GM21367 (cell line): ENCODE results near the gene RAB3GAP2.
"Not testable (repeated sequence)": the region's sequence is repeated elsewhere in the genome, so short reads cannot be mapped to it uniquely, and the experiment has no call there.

ENCODE experiments used
- ATAC-seq: cut with Tn5 transposase; IDR thresholded peaks from one replicate; pipeline ENCODE4 v1.9.1; 2021; ENCODE audit not compliant: unreplicated experiment

The RAB3GAP2 gene, protein sequence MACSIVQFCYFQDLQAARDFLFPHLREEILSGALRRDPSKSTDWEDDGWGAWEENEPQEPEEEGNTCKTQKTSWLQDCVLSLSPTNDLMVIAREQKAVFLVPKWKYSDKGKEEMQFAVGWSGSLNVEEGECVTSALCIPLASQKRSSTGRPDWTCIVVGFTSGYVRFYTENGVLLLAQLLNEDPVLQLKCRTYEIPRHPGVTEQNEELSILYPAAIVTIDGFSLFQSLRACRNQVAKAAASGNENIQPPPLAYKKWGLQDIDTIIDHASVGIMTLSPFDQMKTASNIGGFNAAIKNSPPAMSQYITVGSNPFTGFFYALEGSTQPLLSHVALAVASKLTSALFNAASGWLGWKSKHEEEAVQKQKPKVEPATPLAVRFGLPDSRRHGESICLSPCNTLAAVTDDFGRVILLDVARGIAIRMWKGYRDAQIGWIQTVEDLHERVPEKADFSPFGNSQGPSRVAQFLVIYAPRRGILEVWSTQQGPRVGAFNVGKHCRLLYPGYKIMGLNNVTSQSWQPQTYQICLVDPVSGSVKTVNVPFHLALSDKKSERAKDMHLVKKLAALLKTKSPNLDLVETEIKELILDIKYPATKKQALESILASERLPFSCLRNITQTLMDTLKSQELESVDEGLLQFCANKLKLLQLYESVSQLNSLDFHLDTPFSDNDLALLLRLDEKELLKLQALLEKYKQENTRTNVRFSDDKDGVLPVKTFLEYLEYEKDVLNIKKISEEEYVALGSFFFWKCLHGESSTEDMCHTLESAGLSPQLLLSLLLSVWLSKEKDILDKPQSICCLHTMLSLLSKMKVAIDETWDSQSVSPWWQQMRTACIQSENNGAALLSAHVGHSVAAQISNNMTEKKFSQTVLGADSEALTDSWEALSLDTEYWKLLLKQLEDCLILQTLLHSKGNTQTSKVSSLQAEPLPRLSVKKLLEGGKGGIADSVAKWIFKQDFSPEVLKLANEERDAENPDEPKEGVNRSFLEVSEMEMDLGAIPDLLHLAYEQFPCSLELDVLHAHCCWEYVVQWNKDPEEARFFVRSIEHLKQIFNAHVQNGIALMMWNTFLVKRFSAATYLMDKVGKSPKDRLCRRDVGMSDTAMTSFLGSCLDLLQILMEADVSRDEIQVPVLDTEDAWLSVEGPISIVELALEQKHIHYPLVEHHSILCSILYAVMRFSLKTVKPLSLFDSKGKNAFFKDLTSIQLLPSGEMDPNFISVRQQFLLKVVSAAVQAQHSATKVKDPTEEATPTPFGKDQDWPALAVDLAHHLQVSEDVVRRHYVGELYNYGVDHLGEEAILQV (N-terminal part only)

DNA sequence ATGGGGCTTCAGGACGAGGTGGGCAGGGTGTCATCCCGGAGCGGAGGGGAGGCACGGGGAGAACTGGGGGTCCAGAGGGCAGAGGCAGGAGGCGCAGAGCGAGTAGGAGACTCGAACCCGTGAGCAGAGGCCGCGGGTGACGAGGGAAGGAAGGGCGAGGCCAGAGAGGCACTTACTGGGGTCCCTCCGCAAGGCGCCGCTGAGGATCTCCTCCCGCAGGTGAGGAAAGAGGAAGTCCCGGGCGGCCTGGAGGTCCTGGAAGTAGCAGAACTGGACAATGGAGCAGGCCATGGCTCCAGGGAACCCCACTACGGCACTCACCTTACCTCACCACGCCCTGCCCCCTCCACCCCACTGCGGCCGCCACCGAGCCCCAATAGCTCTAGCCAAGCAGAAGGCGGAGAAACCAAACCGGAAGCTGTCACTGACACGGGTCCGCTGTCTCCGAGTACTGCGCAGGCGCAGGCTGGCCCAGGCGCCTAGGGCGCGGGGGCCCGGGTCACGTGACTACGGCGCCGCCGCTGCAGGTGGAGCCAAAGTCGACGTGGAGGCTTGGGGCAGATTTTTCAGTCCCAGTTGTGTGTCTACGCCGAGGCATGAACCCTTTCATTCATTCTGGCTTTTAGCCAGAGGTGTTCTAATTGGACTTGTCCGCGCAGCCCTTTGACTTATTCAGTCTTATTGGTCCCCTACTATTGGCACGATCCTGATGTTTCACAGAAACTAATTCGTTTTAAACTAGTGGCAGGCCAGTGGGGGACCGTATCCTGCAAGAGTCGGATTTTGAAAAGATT lies at the start of gene RAB3GAP2:
Gene RAB3GAP2 (minus strand): TSS at position 407 of the 794 bp plus-strand sequence. CDS start 116 bp downstream, at position 291.
- ATAC-seq = peak; percentile 97

DNA sequence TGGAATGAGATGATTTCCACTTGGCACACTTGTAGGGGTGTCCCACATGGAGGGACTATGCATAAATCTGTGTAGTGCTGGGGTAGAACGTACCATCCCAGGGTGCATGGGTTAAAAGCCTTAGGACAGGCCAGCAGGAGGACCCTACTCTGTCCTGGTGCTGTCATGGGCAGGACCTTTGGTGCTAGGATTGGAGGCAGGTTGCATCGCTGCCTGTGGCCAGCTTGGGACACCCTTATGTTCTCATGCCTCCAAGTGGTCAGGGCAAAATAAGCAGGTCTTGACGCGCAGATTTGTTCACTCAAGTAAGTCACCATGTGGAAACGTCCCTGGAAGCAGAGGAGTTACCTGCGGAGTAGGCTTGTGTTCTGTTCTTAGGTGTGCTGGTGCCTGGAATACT lies 49.5 kb upstream of the RAB3GAP2 start:
- ATAC-seq = no peak

DNA sequence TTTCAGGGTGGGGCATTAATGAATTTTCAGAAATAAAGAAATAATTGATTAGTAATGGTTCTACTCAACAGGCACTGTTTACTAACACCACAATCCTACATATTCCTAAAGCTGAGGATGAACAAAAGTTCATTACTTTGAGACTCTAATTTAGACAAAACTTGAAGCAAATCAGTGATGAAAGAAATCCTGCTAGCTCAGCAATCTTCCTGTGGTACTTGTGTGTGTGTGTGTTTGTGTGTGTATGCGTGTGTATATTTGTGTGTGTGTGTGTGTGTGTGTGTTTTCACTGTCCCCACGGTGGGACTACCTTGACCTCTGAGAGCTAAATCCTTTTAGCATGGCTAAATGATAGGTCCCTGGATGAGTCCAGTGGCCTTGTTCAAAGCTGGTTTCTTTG lies 48.5 kb upstream of the RAB3GAP2 start:
- ATAC-seq = no peak

DNA sequence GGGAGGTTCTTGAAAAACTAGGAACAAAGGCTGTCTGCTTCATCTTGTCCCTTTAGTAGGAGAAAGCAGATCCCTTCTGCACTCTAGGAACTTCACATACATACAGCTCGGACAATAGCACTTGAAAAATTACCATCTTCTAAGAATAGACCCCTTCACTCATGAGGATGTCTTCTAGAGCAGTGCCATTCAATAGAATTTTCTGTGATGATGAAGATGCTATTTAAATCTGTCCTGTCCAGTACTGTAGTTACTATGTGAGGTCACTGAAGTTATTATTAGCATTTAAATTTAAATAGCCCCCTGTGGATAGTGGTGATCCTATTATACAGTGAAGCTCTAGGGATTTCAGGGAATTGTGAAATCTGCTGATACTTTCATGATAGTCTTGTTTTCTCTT lies 46.4 kb upstream of the RAB3GAP2 start:
- no peak for ATAC-seq

DNA sequence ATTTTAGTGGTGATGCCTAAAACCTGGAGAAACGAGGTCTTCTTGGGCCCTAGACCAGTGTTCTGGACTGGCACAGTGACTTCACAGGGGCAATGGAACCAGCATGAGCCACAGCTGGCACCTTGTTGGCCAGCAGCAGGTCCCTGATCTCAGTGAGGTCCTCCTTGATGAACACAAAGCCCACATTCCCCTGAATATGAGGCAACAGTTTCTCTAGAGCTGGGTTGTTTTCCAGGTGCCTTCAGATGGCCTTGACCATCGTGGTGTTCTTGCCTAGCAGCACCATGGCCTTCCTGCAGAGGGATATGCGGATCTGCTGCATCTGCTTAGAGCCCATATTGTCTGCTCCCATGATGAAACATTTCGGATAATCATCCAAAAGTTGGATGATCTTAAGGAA lies 44.9 kb upstream of the RAB3GAP2 start:
- no peak for ATAC-seq

DNA sequence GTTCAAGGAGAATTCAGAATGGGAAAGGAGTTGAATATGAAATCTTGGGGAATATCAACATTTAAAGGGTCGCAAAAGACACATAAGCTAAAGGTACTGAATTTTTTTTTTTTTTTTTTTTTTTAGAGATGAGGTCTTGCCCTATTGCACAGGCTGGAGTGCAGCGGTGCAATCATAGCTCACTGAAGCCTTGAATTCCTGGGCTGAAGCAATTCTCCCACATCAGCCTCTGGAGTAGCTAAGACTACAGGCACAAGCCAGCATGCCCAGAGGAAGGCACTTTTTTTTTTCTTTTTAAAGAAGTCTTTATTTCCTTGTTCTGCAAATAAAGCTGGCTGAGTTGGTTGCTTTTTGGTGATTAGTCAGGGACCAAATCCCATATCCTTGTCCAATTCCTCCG lies 44.1 kb upstream of the RAB3GAP2 start:
- ATAC-seq = no peak

DNA sequence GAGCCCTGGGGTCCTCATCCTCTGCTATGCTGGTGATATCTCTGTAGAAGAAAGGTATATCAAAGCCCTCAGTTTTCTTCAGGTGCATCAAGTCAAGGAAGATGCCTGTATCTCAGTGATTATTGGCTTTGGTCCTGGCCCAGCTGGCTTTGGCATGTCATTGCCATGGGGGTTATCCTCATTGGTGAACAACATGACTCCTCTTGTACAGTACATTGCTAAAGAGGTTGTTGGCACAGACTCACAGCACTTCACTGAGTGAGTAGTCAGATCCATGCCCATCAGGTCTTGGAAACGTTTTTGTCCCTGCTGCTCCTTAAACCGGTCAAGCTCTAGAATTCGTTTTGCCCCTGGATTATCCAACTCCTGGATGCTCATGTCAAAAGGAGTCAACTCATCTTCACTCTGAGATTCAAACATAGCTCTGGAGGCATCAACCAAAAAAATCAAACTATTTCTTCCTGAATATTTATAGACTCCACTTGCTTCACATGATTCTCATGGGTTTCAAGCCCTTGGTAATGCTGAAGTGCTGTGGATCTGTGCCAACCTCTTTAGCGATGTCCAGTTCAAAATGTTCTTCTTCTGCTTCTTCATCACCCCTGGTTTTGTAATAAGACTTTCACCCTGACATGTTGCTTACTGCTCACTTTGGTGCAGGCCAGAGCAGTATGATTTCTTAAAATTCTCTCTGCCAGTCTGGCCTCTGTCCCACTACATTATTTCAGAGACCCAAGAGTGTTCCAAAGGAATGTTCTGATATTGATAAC lies 43.0 kb upstream of the RAB3GAP2 start:
- no peak for ATAC-seq

DNA sequence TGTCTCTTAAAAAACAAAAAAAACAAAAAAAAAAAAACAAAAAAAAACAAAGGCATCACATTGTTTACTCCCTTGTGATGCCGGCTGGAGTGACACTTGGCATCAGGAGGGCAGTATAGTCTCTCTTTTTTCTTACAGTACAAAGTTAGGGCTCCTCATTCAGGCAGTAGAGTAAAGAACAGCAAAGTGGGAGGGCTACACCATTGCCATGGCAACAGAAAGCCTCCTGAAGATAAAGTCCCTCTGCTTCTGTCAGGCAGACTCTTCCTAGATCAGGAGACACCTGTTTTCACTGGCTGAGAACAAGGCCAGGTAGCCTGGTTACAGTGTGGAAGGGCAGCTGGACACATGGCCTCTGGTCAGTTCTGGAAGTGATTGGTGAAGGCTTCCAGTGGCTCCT lies 41.3 kb upstream of the RAB3GAP2 start:
- no peak for ATAC-seq

DNA sequence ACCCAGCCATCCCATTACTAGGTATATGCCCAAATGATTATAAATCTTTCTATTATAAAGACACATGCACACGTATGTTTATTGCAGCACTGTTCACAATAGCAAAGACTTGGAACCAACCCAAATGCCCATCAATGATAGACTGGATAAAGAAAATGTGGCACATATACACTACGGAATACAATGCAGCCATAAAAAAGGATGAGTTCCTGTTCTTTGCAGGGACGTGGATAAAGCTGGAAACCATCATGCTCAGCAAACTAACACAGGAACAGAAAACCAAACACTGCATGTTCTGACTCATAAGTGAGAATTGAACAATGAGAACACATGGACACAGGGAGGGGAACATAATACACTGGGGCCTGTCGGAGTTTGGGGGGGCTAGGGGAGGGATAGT lies 37.9 kb upstream of the RAB3GAP2 start:
- not testable (repeated sequence) for ATAC-seq

DNA sequence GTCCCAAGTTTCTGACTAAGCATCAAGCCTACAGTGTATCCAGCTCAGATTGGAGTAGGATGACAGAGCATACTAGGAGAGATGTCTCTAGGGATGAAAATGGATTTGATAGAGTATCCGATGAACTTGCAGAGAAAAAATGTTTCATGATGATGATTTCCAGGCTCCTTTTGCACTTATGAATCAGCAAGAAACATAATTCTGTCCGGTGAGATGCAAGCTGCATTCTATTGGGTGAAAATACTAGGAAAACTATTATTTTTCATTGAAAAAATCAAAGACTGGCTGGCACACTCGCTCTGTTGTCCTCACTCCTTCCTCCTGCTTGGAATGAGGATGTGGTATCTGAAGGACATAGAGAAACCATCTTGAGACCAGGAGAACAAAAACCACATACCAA lies 35.4 kb upstream of the RAB3GAP2 start:
- no peak for ATAC-seq

DNA sequence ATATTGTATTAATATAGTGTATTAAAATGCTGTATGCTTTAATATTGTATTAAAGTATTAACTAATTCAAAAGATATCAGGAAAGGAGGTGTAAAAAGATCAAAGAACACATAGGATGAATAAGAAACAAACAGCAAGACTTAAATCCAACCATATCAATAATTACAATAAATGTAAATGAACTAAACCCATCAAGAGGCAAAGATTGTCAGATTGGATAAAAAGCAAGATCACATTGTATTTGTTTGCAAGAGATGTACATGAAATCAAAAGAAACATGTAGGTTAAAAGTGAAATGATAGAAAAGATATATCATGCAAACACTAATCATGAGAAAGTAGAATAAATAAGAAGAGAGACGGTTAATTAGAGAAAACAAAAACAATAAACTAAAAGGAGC lies 34.1 kb upstream of the RAB3GAP2 start:
- no peak for ATAC-seq

DNA sequence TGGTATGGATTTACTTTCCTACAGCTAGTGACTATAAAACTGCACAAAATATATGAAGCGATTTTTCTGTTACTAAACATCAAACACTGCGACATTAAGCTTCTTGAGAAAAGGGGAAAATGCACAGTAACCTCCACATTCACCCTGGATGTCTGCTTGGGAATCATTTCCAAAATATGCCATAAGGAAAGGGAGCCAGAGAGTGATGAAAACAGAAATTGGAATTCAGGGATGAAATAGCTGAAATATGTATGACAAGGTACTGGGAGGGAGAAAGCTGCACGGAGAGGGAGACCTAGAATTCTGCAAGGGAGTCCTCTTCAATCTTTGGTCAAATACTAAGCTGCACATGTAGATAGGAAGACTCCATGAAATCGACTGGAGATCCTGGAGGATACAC lies 31.6 kb upstream of the RAB3GAP2 start:
- ATAC-seq = no peak

DNA sequence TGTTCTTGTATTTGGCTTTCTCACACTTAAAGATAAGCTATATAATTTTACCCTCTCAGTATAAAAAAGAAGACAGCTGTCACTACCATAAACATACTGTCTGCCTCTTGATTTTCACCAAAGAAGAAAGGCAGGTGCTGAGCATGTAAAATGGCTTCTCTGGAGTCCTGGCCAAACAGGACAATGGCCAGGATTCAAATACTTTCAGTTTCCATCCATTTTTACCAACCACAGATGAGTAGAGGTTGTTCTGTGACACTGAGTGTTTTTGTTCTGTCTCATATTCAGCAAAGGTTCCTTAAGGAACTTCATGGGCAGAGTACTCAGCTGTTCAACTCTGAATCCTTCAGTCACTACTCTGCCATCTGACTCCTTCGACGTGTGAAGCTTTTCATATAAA lies 29.4 kb upstream of the RAB3GAP2 start:
- no peak for ATAC-seq

DNA sequence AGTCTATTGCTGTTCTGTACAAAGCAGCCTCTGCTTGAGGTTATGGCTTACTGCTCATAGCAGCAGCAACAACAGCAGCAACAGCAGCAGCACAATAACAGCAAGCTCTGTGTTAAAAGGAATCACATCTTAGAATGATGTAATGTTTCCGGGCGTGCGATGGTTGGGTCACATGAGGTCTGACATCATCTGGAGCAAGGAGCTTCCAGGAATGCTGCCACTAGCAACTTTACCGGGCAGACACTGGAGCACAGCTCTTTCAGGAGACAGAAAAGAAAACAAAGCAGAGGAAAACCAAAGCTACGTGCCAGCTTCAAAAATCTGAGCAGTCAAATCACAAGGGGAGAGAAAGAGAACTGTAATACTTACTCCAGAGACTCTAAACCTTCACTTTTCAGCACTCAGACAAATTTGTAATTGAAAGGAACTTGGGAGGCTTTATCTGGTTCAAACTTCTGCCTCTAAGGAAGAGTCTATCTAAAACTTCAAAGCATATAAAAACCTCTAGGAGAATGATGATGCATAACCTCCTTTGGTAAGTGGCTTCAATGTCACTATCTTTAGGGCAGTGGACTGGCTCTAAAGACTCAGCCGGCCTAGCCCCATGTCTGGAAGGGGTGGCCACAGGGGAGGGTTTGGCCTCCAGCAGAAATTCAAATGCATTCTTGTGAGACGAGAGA lies 28.3 kb upstream of the RAB3GAP2 start:
- no peak for ATAC-seq

DNA sequence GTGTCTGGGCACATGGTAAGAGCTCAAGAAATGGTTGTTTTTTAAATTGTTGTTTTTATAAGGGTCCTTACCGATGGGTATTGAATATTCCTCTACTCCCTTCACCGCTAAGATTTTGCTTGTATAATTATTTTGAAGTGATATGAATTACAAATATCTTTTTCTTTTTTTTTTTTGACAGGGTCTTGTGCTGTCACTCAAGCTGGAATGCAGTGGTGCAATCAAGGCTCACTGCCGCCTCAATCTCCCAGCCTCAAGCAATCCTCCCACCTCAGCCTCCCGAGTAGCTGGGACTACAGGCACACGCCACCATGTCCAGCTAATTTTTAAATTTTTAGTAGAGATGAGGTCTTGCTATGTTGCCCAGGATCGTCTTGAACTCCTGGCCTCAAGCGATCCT lies 27.1 kb upstream of the RAB3GAP2 start:
- ATAC-seq = no peak

DNA sequence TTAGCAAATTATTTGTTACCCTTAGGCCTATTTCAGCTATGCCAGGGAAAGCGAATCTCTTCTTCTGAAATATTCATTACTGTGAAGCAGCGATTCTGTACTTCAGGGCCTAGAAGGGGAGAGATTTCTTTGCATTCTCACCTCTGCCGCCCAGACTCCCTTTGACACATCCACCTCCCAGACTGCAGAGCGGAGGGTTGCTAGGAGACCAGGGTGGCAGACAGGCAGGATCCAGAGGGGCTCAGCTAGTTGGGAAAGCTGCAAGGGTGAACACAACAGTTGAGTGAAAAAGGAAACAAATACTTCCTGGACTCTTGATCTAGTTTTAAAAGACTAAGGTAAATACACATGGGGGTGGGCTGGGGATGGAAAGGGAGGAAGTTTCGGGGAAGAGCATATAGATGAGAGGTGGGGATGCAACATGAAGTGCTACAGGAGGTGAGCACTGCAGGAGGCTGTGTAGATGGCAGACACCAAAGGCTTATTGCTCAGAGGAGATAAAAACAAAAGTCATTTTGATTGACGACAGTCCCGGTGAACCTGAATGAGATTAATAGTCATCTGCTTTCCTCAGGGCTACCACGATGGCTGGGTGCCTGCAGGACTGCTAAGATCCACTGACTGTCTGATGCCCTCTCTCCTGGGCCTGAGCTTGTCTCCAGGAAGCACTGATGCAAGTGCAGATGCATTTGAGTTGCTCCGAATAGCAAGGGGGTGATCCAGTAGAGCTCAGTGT lies 26.4 kb upstream of the RAB3GAP2 start:
- no peak for ATAC-seq

DNA sequence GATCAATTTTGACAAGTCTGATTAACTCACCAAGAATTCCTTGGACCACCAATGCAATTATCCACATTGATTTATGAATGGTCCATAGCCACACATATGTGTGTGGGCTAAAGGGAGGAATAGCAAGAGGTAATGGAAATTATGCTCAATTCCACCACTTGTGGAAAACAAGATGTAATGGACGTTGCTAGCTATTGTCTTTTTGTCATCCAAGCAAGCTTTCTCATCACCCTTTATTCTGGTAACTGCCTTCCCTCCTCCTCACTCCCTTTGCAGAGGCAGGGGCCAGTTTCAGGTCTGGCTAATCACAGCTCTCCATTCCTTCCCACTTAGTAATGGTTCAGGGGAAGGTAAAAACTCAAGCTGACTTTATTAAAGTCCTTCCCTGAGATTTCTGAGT lies 24.7 kb upstream of the RAB3GAP2 start:
- no peak for ATAC-seq

DNA sequence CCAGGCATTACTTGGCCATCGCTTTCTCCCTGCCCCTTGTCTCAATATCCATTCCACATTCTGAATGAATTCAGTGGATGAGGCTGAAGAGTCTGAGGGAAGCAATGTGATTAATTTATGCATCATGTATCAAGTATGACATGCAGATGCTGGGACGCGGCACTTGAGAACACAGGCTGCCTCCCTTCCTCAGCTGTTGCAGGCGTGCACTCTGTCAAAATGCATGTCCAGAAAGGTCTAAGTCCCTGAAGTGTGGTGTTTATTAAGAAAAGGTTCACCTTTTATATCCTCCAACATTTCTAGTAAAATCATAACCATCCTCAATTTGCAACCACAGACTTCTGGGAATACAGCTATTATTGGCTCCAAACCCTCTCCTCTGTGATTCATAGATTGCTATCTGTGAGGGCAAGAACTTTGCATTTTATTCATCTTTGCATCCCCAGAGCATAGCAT lies 22.6 kb upstream of the RAB3GAP2 start:
- ATAC-seq = no peak
